ENCODE results near the gene HDDC3.

HDDC3 gene

DNA sequence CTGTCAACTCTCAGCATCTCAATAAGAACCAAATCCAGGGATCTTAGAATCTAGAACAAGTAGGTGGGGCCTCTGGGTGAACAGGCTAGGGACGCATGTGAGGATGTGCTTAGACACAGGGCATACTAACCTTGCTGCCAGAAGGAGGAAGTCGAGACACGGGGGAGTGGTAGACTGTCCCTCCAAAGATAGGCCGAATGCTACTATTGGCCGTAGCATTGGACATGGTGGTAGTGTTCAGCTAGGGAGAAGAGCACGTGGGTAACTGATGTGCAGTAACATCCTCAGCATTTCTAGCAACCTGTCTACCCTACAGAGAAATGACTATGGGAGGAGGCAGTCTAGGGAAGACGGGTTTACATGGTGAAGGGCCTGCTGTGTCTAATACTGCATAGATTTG, 37.9 kb upstream of the HDDC3 start:
- DNase-seq (ENCODE audit: low spot score), result no peak
- POLR2A ChIA-PET (ENCODE audit: low non-redundant PET), result no interaction called here
- CTCF ChIA-PET, result no interaction called here
- H3K27ac ChIP-seq, result no peak overlapping the region
- TF ChIP-seq, protein P1, sequence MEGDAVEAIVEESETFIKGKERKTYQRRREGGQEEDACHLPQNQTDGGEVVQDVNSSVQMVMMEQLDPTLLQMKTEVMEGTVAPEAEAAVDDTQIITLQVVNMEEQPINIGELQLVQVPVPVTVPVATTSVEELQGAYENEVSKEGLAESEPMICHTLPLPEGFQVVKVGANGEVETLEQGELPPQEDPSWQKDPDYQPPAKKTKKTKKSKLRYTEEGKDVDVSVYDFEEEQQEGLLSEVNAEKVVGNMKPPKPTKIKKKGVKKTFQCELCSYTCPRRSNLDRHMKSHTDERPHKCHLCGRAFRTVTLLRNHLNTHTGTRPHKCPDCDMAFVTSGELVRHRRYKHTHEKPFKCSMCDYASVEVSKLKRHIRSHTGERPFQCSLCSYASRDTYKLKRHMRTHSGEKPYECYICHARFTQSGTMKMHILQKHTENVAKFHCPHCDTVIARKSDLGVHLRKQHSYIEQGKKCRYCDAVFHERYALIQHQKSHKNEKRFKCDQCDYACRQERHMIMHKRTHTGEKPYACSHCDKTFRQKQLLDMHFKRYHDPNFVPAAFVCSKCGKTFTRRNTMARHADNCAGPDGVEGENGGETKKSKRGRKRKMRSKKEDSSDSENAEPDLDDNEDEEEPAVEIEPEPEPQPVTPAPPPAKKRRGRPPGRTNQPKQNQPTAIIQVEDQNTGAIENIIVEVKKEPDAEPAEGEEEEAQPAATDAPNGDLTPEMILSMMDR (conservative IDR thresholded peaks at IDR 0.05; ENCODE audit: low read depth), result no peak

DNA sequence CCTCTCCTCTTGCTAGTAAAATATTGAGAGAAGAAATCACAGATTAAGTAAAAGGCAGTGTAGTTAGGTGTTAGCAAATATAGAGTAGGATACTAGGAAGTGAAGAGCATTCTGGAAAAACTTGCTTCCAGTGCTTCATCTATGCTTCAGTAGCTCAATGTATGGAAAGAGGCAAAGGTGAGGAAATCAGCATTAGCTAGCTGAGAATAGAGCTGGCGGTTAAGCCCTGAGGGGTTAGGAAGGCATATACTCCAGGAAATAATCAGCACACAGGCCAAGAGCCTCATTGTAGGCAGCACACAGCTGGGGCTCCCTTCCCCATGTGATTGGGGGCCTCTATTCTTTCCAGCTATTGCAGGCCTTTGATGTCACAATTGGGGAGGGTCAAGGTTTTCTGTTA, 36.1 kb upstream of the HDDC3 start:
- POLR2A ChIA-PET (ENCODE audit: low non-redundant PET), result interaction anchor here (0.6 kb wide), 1 partner anchor 23 kb away, joined by 3 read pairs; no protein-coding TSS in a partner anchor
- H3K27ac ChIP-seq, result no peak overlapping the region
- TF ChIP-seq, protein P1 (conservative IDR thresholded peaks at IDR 0.05; ENCODE audit: low read depth), result no peak
- no peak for DNase-seq (ENCODE audit: low spot score)
- CTCF ChIA-PET, result interaction anchor here (0.6 to 1.9 kb wide), 3 partner anchors 12 to 514 kb away, joined by 5 to 8 read pairs (median 5); partner anchors contain the start of gene HDDC3

DNA sequence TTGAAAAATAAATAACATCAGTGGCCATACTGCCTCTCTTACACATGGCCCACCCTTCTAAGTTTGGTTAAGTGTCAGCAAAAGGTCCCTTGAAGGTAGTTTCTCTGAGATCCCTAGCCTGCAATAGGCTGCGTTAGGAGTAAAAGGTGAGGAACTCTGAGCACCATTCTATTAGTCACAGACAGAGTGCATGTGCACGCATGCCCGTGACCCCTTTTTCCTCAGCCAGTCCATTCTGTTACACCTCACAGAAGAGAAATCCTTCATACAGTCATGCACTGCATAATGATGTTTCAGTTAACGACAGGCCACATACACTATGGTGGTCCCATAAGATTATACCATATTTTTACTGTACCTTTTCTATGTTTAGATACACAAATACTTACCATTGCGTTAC, 34.9 kb upstream of the HDDC3 start:
- no peak for DNase-seq (ENCODE audit: low spot score)
- no peak overlapping the region for H3K27ac ChIP-seq
- TF ChIP-seq, protein P1 (conservative IDR thresholded peaks at IDR 0.05; ENCODE audit: low read depth), result no peak
- ChIA-PET POLR2A (ENCODE audit: low non-redundant PET) (interaction anchor here (0.6 kb wide), 1 partner anchor 14 kb away, joined by 3 read pairs; no protein-coding TSS in a partner anchor), CTCF (interaction anchor here (1.9 kb wide), 1 partner anchor 11 kb away, joined by 8 read pairs; no protein-coding TSS in a partner anchor)

DNA sequence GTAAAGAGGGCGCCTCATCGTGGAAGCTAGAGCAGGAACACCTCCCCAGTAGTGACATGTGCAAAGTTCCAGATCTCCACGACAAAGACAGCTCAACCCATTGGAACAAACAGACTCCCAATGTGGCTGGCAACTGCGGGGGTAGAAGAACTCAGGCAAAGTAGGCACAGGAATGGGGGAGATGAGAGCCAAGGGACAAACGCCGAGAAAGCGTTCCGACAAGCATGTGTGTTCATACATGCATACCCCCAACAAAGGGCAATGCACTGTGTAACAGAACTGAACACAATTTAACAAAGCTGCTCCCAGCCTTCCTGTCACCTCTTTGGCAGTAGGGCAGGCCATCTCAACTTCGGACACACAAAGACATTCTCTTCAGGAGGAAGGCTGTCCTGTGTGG, 33.9 kb upstream of the HDDC3 start:
- DNase-seq (ENCODE audit: low spot score), result no peak
- ChIA-PET CTCF (interaction anchor here (1.3 kb wide), 1 partner anchor 10 kb away, joined by 6 read pairs; no protein-coding TSS in a partner anchor), POLR2A (ENCODE audit: low non-redundant PET) (interaction anchor here (0.6 kb wide), 1 partner anchor 15 kb away, joined by 3 read pairs; no protein-coding TSS in a partner anchor)
- TF ChIP-seq, protein P1 (conservative IDR thresholded peaks at IDR 0.05; ENCODE audit: low read depth), result no peak
- no peak overlapping the region for H3K27ac ChIP-seq

DNA sequence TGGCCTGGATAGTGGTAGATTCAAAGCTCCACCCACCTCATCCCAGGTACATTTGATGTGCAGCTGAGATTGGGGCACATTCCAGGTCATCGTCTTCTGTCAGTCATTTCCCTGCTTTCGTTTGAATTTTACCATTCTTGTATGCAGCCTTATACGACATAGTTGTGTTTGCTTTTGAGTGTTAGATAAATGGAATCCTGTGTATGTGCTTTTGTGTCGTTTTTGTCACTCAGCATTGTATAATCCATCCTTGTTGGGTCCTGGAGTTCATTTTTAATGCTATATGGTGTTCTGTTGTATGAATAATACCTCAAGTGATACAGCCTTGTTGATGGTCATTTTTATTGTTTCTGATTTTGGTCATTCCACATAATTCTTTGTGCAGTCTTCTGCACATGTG, 29.7 kb upstream of the HDDC3 start:
- no peak for DNase-seq (ENCODE audit: low spot score)
- TF ChIP-seq, protein P1 (conservative IDR thresholded peaks at IDR 0.05; ENCODE audit: low read depth), result no peak
- CTCF ChIA-PET, result no interaction called here
- H3K27ac ChIP-seq, result no peak overlapping the region
- POLR2A ChIA-PET (ENCODE audit: low non-redundant PET), result no interaction called here

DNA sequence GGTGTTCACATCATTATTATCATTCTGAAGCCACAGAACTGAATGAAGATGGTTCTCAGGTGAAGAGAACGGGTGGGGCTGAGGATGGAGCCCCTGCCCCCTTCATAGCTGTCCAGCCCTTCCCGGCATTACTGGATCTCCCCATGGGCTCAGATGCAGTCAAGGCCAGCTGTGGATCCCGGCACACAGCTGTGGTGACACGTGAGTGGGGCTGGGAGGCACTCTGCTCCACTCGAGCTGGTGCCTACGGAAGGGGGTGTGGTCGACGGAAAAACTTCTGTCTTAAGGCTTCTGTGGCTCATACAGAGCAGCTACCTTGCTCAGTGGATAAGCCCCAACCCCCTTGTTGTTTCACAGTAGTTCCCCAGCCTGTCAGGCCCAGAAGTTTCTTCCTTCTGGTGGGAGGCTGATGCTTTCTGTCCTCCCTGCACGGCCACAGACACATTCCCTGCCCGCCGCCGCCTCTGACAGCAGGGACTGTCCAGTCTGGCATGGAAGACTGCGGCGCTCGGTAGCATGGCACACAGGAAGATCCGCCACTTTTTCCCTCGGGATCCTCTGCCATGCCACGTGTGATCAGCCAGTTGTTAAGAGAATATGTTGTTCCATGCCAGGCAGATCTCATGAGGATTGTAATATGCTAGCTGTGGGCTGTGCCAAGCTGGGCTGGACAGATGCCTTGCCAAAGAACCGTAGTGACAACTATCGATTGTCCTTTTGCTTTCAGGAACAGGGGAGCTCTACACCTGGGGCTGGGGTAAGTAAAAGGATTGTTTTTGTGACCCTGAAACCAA, 28.1 kb upstream of the HDDC3 start:
- POLR2A ChIA-PET (ENCODE audit: low non-redundant PET), result interaction anchor here (0.6 kb wide), 1 partner anchor 142 kb away, joined by 3 read pairs; no protein-coding TSS in a partner anchor
- TF ChIP-seq, protein P1 (conservative IDR thresholded peaks at IDR 0.05; ENCODE audit: low read depth), result no peak
- peak overlapping the region; percentile 12 for H3K27ac ChIP-seq
- CTCF ChIA-PET, result interaction anchor here (0.7 kb wide), 1 partner anchor 89 kb away, joined by 3 read pairs; no protein-coding TSS in a partner anchor
- no peak for DNase-seq (ENCODE audit: low spot score)
